GM21526 (cell line): ENCODE measurements around the gene SCO2.

ENCODE experiments used
- ATAC-seq: cut with Tn5 transposase; IDR thresholded peaks from one replicate; pipeline ENCODE4 v1.9.1; 2021; ENCODE audit warnings: moderate library complexity; ENCODE audit not compliant: unreplicated experiment, low FRiP score

Gene SCO2

DNA sequence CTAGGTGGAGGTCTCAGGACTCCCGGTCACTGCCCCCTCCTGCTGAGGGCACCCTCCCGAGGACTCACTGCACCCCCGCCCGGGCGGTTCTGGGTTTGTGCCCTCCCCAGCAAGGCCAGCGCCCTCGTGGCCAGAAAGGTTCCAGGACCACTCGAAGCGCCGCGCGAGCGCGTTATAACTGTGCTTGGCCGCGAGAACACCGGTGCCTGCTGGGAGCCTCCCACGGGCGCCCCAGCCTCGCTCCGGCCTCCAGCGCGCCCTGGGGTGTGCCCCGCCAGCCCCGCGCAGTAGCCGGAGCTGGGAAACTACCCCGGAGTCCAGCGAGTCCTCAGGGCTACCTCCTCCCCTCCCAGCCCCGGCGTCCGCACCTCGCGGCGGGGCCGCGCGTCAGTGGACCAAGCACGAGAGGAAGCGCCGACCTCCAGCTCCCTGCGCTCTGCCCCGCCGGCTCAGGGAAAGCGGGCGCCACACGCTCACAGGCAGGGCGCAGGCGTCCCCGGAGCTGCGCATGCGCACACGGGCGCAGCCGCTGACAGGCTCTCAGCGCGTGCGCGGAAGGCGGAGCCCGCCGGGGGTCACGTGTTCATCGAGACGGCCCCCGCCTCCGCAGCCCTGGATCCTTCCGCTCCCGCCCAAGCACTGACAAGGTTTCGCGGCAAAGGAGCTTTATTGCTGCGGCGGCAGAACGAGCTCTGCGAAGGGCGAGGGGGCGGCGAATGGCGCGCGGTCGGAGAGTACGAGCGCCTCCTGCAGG, at the start of gene SCO2:
SCO2 (minus strand) TSS at position 495 of the 754 bp plus-strand sequence. CDS start 1,187 bp downstream, outside the sequence.
- peak; percentile 36 for ATAC-seq

DNA sequence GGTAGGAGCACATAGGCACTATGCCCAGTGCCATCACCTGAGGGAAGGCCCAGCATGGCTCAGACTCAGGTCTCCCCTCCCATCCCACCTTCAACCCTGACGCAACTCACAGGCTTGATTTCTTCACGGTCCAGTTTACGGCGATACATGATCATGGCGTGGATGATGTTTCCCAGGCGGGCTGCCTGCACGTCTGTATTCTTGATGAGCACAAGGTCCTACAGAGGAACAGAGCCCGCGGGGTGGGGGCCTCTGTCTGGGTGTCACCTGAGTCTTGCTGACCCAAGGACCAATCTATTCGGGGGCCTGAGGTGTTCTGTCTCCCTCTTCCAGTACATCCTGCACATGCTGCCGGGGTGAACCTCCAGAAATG, 49.0 kb upstream of the SCO2 start:
- ATAC-seq = no peak

- no peak for ATAC-seq
Observed at GRCh38 chr22:50573491-50574382, 48.3 kb upstream of the SCO2 start.

GRCh38 chr22:50572965-50573364, 47.6 kb upstream of the SCO2 start:
- no peak for ATAC-seq

GRCh38 chr22:50571264-50572175, 46.1 kb upstream of the SCO2 start:
- ATAC-seq = no peak

DNA sequence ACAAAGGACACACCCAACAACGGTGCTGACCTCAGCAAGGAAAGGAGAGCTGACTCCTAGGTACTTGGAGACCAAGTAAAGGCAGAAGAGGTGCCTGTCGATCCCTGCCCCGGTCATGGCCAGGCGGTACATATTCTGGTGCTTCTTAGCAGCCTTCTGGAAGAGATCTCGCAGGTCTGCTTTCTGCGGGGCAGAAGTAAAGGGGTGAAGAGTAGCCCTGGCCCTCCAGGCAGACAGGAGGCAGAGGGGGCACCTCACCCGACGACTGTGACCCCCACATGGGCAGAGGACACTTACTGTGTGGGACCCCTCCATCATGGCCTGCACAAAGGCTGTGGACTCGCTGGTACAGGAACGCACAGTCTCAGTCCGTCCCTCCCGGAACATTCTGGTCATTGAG, 45.5 kb upstream of the SCO2 start:
- ATAC-seq = no peak

DNA sequence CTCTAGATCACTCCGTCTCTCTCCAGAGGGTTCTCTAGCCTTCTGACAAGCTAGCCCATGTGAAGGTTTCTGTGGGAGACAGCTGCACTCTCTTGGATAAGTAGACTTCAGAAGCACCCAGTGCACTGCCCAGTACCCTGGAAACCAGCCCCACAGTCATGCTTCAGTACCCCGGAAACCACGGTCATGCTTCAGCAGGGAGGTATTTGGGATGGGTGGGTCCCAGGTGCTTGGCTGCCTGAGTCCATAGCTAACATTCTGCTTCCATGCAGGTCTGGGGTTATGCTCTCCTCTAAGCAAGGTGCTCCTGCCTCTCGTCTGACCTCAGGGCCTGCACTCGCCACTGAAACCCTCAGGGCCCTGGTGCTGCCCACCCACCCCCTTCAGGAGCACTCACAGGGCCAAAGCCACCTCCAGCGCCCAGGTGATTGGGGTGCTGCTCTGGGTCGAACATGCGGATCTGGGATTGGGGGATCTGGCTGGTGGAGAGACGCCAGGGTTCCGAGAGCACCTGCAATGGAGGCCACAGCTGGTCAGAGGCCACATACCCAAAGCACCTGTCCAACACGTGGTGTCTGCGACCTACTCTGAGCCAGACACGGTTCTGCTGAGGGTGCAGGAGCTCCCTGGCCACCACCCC, 44.6 kb upstream of the SCO2 start:
- no peak for ATAC-seq

DNA sequence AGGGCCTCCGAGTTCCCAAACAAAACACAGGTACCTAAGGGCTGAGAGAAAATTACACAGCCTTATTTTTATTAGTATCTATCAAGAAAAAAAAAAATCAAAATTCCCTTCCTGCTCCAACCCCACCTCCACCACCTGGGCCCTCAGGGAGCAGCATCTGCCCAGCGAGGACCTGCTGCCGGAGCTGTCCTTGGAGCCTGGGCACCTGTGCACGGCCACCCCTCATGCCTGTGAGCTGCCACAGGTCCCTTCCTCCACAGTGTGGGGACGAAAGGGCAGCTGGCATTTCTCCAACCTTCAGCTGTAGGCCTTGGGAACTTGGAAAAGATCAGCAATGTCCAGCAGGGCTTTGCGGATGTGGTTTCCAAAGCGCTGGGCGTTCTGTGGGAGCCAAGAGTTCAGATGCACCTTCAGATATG, 43.7 kb upstream of the SCO2 start:
- no peak for ATAC-seq

DNA sequence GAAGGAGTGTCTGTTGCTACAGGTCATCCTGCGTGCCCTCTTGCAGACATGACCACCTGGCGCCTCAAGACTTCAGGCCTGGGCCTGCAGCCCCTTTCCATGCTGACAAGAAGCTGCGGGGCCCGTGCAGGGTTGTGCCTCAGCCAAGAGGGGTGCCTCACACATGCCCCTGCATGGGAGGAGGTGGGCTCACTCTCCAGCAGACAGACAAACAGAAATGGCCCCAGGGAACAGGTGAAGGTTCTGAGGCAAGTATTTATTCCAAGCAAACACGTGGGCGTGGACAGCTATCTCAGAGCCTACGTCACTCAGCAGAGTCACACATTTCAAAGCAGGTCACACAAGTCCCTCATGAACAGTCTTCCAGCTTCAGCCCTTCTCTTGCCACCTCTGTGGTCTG, 43.2 kb upstream of the SCO2 start:
- no peak for ATAC-seq

DNA sequence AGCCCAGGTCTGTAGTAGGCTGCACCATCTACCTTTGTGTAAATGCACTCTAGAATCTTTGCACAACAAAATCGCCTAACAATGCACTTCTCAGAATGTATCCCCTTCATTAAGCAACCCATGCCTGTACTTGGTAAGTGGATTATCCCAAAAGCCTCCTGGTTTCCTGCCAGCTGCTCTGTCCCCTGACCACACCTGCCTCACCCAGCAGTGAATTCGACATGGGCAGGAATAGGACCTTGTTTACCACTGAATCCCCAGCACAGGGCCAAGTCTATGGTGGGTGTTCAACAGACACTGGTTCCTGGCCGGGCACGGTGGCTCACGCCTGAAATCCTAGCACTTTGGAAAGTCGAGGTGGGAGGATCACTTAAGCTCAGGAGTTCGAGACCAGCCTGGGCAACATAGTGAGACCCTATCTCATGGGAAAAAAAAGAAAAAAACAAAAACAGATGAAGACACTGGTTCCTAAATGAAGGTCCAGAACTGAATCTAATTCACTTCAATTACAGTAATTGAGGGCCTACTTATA, 42.4 kb upstream of the SCO2 start:
- ATAC-seq = no peak

DNA sequence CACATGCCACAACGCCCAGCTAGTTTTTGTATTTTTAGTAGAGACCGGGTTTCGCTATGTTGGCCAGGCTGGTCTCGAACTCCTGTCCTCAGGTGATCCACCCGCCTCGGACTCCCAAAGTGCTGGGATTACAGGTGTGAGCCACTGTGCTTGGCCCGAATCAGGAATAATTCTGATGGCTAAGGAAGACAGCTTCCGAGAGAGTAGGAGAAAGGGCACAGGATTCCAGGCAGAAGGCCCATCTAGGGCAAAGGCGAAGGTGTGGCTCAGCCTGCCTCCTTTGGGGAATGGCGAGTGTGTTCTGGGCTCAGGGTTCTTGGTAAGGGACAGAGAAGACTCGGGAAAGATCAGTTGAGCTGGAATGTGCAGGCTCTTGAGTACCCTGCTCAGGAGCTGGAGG, 38.9 kb upstream of the SCO2 start:
- no peak for ATAC-seq

- ATAC-seq = no peak
Observed at GRCh38 chr22:50563413-50564160, 38.2 kb upstream of the SCO2 start.

DNA sequence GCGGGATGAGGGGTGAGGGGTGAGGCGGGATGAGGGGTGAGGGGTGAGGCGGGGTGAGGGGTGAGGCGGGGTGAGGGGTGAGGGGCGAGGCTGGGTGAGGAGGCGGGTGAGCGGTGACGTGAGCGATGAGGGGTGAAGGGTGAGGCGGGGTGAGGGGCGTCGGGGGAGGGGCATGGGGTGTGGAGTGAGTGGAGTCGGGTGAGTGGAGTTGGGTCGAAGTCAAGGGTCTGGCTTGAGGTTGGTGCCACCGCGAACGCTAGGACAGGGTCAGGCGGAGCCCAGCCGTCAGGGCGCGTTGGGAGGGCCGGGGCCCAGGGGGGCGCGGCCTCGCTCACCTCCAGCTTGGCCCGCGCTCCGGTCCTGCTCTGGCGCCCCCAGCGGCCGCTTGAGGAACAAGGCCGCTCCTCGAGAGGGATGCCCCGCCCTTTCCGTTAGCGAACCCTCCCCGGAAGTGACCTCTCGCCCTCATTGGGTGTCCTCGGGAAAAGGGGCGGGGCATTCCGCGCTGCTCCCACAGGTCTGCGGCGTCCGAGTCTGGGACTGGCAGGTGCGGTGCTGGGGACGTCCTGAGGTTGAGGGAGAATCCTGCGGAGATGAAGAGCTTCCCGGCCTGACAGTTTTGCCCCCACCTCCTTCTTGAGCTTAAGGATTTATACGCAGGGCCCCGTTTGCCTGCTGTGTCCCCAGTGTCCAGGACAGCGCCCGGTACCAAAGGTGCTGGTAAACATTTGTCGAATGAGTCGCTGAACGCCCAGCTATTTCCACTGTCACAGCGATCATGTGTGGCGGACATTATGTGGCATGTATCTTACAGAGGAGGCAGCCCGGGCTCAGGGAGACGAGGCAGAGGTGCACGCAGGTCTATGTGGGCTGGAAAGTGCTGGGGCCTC, 37.4 kb upstream of the SCO2 start, which contains the start of gene SYCE3:
SYCE3 (minus strand) TSS at position 397 of the 890 bp plus-strand sequence. CDS start 6,514 bp downstream, outside the sequence.
- peak; percentile 79 for ATAC-seq

GRCh38 chr22:50561401-50562358, 36.3 kb upstream of the SCO2 start:
- ATAC-seq = no peak

DNA sequence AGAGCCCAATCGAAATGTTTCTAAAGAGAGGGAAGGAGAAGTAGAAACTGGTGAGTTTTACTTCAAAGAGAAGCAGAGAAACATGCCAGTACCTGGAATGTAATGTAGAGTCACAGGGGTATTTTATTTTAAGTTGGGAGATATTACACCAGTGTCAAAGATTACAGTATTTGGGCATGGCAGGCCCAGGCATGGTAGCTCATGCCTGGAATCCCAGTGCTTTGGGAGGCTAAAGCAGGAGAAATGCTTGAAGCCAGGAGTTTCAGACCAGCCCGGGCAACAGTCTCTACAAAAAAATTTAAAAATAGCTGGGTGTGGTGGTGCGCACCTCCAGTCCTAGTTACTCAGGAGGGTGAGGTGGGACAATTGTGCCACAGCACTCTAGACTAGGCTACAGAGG, 34.6 kb upstream of the SCO2 start:
- no peak for ATAC-seq

- no peak for ATAC-seq
Observed at GRCh38 chr22:50556703-50557102, 31.3 kb upstream of the SCO2 start.

- ATAC-seq = no peak
Observed at GRCh38 chr22:50553310-50553709, 27.9 kb upstream of the SCO2 start.
